SK-N-SH (cell line): ENCODE results near the gene PBX1. TPM values are rescaled to one million over a fixed set of nuclear protein-coding genes. Genes with fewer than 3 reads are reported as not detected.

Experiments
- CTCF ChIA-PET: fragments of 300-600, 350-600 bp; formaldehyde crosslinking; extraction: SDS; loops from one replicate; lab custom pipeline; 2021; lab: Yijun Ruan, JAX
- POLR2A ChIA-PET: fragments of 350-600 bp; sonication (Branson Sonifier 250); formaldehyde crosslinking; extraction: SDS; loops from one replicate; lab custom pipeline; 2020; ENCODE audit warnings: antibody characterized with exemption, inconsistent platforms; lab: Yijun Ruan, JAX
- DNase-seq: peaks from one replicate; pipeline ENCODE4 v3.0.0; 2012
- H2AFZ ChIP-seq: fragments of 200-600 bp; sonication (generic); 2 replicates; pipeline ENCODE4 v1.8.1; 2016; ENCODE audit warnings: antibody characterized with exemption, mild to moderate bottlenecking, low read depth
- H3F3A ChIP-seq: fragments of 200-600 bp; sonication (generic); replicated peaks from 2 replicates; pipeline ENCODE3; 2016; ENCODE audit warnings: antibody characterized with exemption, mild to moderate bottlenecking; ENCODE audit not compliant: insufficient read depth
- H3K27ac ChIP-seq, 2 experiments: fragments of 200-500 bp in 1 of 2; fragments of 200-600 bp in 1 of 2; sonication (Bioruptor generic) in 1 of 2; sonication (generic), shearing (Covaris generic) in 1 of 2; 2 replicates each; pipeline versions ENCODE4 v1.5.1 to v1.6.1; 2014 to 2016; ENCODE audit warnings: low read depth in 2 of 2, inconsistent platforms in 1 of 2, low read length in 1 of 2, mild to moderate bottlenecking in 1 of 2, mixed read lengths in 1 of 2
- H3K27me3 ChIP-seq: fragments of 200-600 bp; sonication (generic), shearing (Covaris generic); 2 replicates; pipeline ENCODE4 v1.6.1; 2016; ENCODE audit warnings: mixed run types; ENCODE audit not compliant: insufficient read depth
- H3K36me3 ChIP-seq, 2 experiments: fragments of 200-500 bp in 1 of 2; fragments of 200-600 bp in 1 of 2; sonication (Bioruptor generic) in 1 of 2; sonication (generic) in 1 of 2; replicated peaks in 1 of 2; 2 replicates each; pipeline versions ENCODE3 to v1.5.1; 2014 to 2016; ENCODE audit warnings: low read length in 1 of 2, mild to moderate bottlenecking in 1 of 2; ENCODE audit not compliant: insufficient read depth in 2 of 2, control insufficient read depth in 1 of 2
- H3K4me1 ChIP-seq, 2 experiments: fragments of 200-500 bp in 1 of 2; fragments of 200-600 bp in 1 of 2; sonication (Bioruptor generic) in 1 of 2; sonication (generic), shearing (Covaris generic) in 1 of 2; 2 replicates each; pipeline versions ENCODE4 v1.5.1 to v1.6.1; 2014 to 2016; ENCODE audit warnings: low read depth in 1 of 2, low read length in 1 of 2, mixed run types in 1 of 2; ENCODE audit not compliant: insufficient read depth in 2 of 2, control insufficient read depth in 1 of 2
- H3K4me2 ChIP-seq: fragments of 200-600 bp; sonication (generic), shearing (Covaris generic); 2 replicates; pipeline ENCODE4 v1.6.1; 2017; ENCODE audit warnings: mixed run types
- H3K4me3 ChIP-seq, 2 experiments: fragments of 200-500 bp in 1 of 2; fragments of 200-600 bp in 1 of 2; sonication (Bioruptor generic) in 1 of 2; sonication (generic), shearing (Covaris generic) in 1 of 2; 2 replicates each; pipeline versions ENCODE4 v1.5.1 to v1.8.1; 2014 to 2016; ENCODE audit warnings: low read depth in 2 of 2, inconsistent platforms in 1 of 2, low read length in 1 of 2, mild to moderate bottlenecking in 1 of 2, mixed read lengths in 1 of 2, moderate library complexity in 1 of 2
- H3K79me2 ChIP-seq: fragments of 200-600 bp; sonication (generic); 2 replicates; pipeline ENCODE4 v1.8.1; 2017; ENCODE audit warnings: mild to moderate bottlenecking; ENCODE audit not compliant: insufficient read depth
- H3K9ac ChIP-seq: fragments of 200-600 bp; sonication (generic); 2 replicates; pipeline ENCODE4 v1.6.1; 2017; ENCODE audit warnings: mixed run types
- H3K9me2 ChIP-seq: fragments of 200-600 bp; sonication (generic); 2 replicates; pipeline ENCODE4 v1.6.1; 2017; ENCODE audit warnings: mixed run types
- H3K9me3 ChIP-seq: fragments of 200-600 bp; sonication (generic); 2 replicates; pipeline ENCODE4 v1.6.1; 2017; ENCODE audit warnings: mixed run types, mild to moderate bottlenecking, moderate library complexity
- H4K20me1 ChIP-seq: fragments of 200-600 bp; sonication (generic); 2 replicates; pipeline ENCODE4 v1.6.1; 2017; ENCODE audit warnings: mild to moderate bottlenecking, mixed run types; ENCODE audit not compliant: insufficient read depth
- ELF1 ChIP-seq: IDR thresholded peaks from 2 replicates; pipeline ENCODE4 v1.4.0; 2012
- EP300 ChIP-seq, 2 experiments: IDR thresholded peaks; 2 replicates each; pipeline versions ENCODE4 v1.4.0 to v1.6.1; 2012; ENCODE audit warnings: borderline replicate concordance in 1 of 2, low read depth in 1 of 2, low read length in 1 of 2
- EZH2phosphoT487 ChIP-seq: fragments of 200-600 bp; sonication (generic); IDR thresholded peaks from 2 replicates; pipeline ENCODE4 v1.6.1; 2017; ENCODE audit warnings: low read depth, mixed run types, mild to moderate bottlenecking, antibody characterized with exemption, moderate library complexity, borderline replicate concordance
- FOSL2 ChIP-seq: IDR thresholded peaks from 2 replicates; pipeline ENCODE4 v1.4.0; 2012; ENCODE audit warnings: low read depth, mild to moderate bottlenecking, moderate library complexity, borderline replicate concordance
- FOXM1 ChIP-seq: IDR thresholded peaks from 2 replicates; pipeline ENCODE4 v1.4.0; 2012; ENCODE audit warnings: low read depth, mild to moderate bottlenecking
- GATA2 ChIP-seq: sonication (generic); formaldehyde crosslinking; IDR thresholded peaks from 2 replicates; pipeline ENCODE4 v1.5.0; 2020; ENCODE audit warnings: mild to moderate bottlenecking, missing genetic modification reagents
- MAX ChIP-seq: IDR thresholded peaks from 2 replicates; pipeline ENCODE4 v1.4.0; 2012; ENCODE audit warnings: low read depth
- MEF2A ChIP-seq: IDR thresholded peaks from 2 replicates; pipeline ENCODE4 v1.4.0; 2012; ENCODE audit warnings: low read depth, borderline replicate concordance
- MXI1 ChIP-seq: IDR thresholded peaks from 2 replicates; pipeline ENCODE4 v1.6.1; 2012; ENCODE audit warnings: mild to moderate bottlenecking, low read depth, low read length, improper control_type of control experiment
- NFIC ChIP-seq: IDR thresholded peaks from 2 replicates; pipeline ENCODE4 v1.4.0; 2012; ENCODE audit warnings: borderline replicate concordance
- PBX3 ChIP-seq: IDR thresholded peaks from 2 replicates; pipeline ENCODE4; 2012
- POLR2AphosphoS5 ChIP-seq: IDR thresholded peaks from 2 replicates; pipeline ENCODE4 v1.6.1; 2012; ENCODE audit warnings: low read depth, low read length
- REST ChIP-seq: IDR thresholded peaks from 2 replicates; pipeline ENCODE4 v1.6.1; 2012; ENCODE audit warnings: mild to moderate bottlenecking, low read depth, low read length, moderate library complexity
- RFX5 ChIP-seq: IDR thresholded peaks from 2 replicates; pipeline ENCODE4 v1.6.1; 2012; ENCODE audit warnings: mild to moderate bottlenecking, improper control_type of control experiment, low read length
- SMC3 ChIP-seq: IDR thresholded peaks from 2 replicates; pipeline ENCODE4 v1.6.1; 2012; ENCODE audit warnings: low read depth, low read length, improper control_type of control experiment
- TAF1 ChIP-seq: IDR thresholded peaks from 2 replicates; pipeline ENCODE4 v1.6.1; 2012; ENCODE audit warnings: low read depth, mild to moderate bottlenecking, low read length, moderate library complexity, borderline replicate concordance
- TCF12 ChIP-seq: IDR thresholded peaks from 2 replicates; pipeline ENCODE4 v1.4.0; 2012
- TEAD4 ChIP-seq: IDR thresholded peaks from 2 replicates; pipeline ENCODE4 v1.4.0; 2012; ENCODE audit warnings: mild to moderate bottlenecking, borderline replicate concordance; ENCODE audit not compliant: insufficient read depth
- WGBS: methylation state at CpG from one replicate; pipeline ENCODE4 v1.1.6; 2017; ENCODE audit warnings: low lambda C conversion rate; 5-methylcytosine and 5-hydroxymethylcytosine counted together
- polyA plus RNA-seq, 3 experiments: library from polyadenylated mRNA; depleted of rRNA; stranded (reverse); fragments of >200 nt; gene quantifications; 2 replicates each; pipeline ENCODE4 v1.2.3, GENCODE V29; 2012
- TF ChIP-seq, protein P1 (sequence below): fragments of 150-350 bp; IDR thresholded peaks from 2 replicates; pipeline ENCODE4 v1.6.1; 2017; ENCODE audit warnings: antibody characterized with exemption, low read length, low read depth, borderline replicate concordance
- TF ChIP-seq, protein P2 (sequence below): IDR thresholded peaks from 2 replicates; pipeline ENCODE4 v1.4.0; 2012; ENCODE audit warnings: low read depth, borderline replicate concordance

PBX1 gene
- polyA plus RNA-seq, 1 of the 3 experiments (the other 2 are of a cell fraction) = 27.0 TPM

GRCh38 chr1:164759144-164759920 is 200.3 kb downstream of the PBX1 start:
- Histone ChIP-seq H2AFZ (no peak overlapping the region), H3F3A (peaks cover 3% of the 10 kb centered on the region), H3K4me1 (peaks cover 4 to 10% of the 10 kb centered on the region in 2 experiments; a peak in 3 of 4 replicates), H3K27me3 (no peaks in the 10 kb centered on the region), H3K9me2 (no peaks in the 10 kb centered on the region), H3K4me3 (no peak overlapping the region), H3K79me2 (no peaks in the 10 kb centered on the region), H3K9ac (no peak overlapping the region), H3K27ac (no peak overlapping the region), H3K4me2 (no peak overlapping the region), H3K36me3 (no peaks in the 10 kb centered on the region), H4K20me1 (no peaks in the 10 kb centered on the region), H3K9me3 (no peaks in the 10 kb centered on the region)
- WGBS = 83% methylated on average over 5 of the region's 6 CpGs
- POLR2A ChIA-PET = no interaction called here
- DNase-seq = no peak
- CTCF ChIA-PET = interaction anchor here (0.7 to 1.3 kb wide), 3 partner anchors 10 to 54 kb away, joined by 3 to 5 read pairs (median 3); no protein-coding TSS in a partner anchor
- no peak for TF ChIP-seq EP300 (IDR thresholded peaks at IDR 0.05; ENCODE audit: borderline replicate concordance in 1 of 2, low read depth in 1 of 2, low read length in 1 of 2)
- TF ChIP-seq TCF12 = no peak
- no peak for TF ChIP-seq REST
- TF ChIP-seq RFX5 = no peak
- TF ChIP-seq EZH2phosphoT487 = no peak
- TF ChIP-seq PBX3 = no peak
- TF ChIP-seq, protein P1, sequence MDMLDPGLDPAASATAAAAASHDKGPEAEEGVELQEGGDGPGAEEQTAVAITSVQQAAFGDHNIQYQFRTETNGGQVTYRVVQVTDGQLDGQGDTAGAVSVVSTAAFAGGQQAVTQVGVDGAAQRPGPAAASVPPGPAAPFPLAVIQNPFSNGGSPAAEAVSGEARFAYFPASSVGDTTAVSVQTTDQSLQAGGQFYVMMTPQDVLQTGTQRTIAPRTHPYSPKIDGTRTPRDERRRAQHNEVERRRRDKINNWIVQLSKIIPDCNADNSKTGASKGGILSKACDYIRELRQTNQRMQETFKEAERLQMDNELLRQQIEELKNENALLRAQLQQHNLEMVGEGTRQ = no peak
- TF ChIP-seq GATA2 (CRISPR knock-in tag) = no peak
- no peak for TF ChIP-seq ELF1
- TF ChIP-seq, protein P2, sequence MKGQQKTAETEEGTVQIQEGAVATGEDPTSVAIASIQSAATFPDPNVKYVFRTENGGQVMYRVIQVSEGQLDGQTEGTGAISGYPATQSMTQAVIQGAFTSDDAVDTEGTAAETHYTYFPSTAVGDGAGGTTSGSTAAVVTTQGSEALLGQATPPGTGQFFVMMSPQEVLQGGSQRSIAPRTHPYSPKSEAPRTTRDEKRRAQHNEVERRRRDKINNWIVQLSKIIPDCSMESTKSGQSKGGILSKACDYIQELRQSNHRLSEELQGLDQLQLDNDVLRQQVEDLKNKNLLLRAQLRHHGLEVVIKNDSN = no peak
- TF ChIP-seq MXI1 = no peak
- TF ChIP-seq SMC3 = no peak
- no peak for TF ChIP-seq FOSL2
- TF ChIP-seq POLR2AphosphoS5 = no peak
- TF ChIP-seq NFIC = no peak
- no peak for TF ChIP-seq MEF2A
- no peak for TF ChIP-seq TEAD4
- no peak for TF ChIP-seq FOXM1
- TF ChIP-seq TAF1 = no peak
- no peak for TF ChIP-seq MAX
